Right kidney (tissue), 1 donor: ENCODE measurements around the gene LRRC36.

Experiments
- DNase-seq: peaks from one replicate; pipeline ENCODE4 v3.0.0-alpha.2; 2016

Gene LRRC36

DNA sequence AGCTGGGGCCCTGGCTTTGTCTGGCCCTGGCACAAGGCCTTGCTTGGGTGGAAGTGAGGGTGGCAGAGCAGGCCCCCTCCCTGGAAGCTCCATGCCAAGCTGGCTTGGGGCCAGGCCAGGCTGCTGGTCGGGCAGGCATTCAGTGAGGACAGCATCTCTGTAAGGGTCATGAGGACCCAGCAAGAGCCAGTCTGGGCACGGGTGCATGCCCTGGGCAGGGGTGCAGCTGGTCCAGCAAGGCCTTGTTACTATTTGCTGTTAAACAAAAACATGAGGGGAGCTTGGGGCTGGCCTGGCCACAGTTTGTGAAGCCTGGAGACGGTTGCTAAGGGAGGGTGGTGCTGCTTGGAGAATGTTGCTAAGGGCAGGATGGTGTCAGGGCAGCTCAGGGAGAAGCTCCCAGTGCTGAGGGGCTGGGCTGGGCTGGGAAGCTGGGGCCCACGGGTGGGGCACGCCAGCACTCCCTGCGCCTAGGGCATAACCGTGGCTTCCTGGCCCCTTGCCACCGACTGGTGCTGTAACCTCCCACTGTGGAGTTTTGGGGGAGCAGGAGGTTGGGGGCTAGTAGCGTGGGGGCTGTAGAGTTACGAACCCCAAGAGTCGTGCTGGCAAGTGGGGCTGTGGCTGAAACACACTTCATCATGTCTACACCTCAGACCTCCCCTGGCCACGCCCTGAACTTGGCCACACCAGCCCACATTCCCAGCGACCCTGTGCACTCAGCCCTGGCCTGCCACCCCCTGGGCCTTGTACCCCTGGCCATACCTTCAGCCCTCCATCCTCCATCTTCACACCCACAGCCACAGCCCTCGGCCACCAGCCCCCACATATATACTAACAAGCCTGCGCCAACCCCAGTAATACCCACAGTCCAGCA lies 65.0 kb downstream of the LRRC36 start:
- no peak for DNase-seq

DNA sequence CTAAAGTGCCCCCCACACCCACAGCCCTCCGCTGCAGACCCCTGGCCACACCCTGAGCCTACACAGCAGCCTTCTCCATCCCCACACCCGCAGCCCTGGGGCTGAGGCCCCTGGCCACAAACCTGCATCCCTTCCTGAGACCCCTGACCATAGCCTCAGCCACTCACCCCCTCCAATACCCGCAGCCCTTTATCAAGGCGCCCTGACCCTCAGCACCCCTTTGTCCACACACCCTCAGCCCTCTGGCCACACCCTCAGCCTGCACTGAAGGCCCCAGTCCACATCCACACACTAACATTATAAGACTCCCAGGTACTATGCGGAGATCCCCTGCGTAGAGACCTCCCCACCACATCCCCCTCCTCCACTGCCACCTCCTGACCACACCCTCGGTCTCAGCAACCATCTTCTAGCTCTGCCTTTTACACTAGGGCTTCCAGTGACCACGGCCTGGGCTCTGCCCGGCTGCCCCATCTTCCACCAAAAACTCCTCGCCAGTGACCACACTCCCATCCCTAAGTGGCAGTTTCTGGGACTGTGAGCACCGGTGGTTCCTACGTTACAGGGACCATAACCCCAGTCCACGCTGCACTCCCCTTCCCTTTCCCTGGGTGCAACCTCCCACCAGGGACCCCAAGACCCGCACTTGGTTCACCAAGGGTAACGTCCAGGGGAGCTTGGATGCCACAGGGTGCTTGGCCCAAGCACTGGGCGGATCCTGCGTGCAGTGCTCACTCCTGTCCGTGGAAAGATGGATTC lies 65.9 kb downstream of the LRRC36 start:
- DNase-seq: no peak

DNA sequence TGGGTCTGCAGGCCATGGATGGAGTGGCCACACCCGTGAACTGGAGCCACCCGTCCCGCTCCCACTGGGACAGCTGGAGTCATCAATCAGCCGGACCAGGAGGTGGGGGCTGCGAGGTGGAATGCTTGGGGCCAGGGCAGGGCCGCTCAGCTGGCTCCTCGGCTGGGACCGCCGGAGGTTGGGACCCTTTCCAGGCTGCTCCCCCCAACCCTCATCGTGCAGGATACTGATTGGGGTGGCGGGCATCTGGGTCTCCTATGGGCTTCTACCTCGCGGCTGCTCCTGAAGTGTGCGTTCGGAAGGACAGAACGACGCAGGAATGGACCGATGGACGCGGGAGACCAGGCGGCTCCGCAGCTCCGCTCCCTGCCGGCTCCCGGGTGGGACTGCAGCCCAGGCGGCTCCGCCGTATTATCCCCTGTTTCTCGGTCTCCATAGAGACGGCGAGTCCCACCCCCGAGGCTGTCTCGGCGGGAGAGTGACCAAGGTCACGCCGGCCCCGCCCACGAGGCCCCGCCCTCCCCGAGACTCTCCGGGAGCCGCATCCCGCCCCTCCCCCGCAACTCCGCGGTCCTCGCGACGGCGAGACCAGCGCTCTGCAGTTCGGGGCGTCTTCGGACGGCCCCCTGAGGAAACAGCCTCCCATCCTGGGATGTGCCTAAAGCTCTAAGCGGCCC lies 66.6 kb downstream of the LRRC36 start, which contains the start of gene TPPP3:
TPPP3 (minus strand) TSS at position 388 of the 677 bp plus-strand sequence. CDS start 2,387 bp downstream, outside the sequence.
- peak; percentile 78 for DNase-seq

DNA sequence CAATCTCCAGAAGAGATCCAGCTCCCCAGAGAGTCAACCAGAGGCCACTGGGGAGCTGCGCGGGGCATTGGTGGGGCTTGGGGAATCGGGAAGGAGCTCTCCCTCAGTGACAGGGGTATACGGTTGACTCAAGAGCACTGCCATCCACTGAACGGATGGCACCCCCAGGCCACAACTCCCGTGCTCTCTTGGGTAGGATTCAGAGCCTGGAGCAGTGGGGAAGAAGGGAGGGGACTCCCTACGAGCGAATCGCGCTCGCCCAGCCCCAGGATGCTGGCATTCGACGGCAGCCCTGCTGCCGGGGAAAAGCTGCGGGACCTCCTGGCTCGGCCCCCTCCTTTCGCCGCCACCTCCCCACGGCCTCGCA lies 67.2 kb downstream of the LRRC36 start:
- peak; percentile 77 for DNase-seq

DNA sequence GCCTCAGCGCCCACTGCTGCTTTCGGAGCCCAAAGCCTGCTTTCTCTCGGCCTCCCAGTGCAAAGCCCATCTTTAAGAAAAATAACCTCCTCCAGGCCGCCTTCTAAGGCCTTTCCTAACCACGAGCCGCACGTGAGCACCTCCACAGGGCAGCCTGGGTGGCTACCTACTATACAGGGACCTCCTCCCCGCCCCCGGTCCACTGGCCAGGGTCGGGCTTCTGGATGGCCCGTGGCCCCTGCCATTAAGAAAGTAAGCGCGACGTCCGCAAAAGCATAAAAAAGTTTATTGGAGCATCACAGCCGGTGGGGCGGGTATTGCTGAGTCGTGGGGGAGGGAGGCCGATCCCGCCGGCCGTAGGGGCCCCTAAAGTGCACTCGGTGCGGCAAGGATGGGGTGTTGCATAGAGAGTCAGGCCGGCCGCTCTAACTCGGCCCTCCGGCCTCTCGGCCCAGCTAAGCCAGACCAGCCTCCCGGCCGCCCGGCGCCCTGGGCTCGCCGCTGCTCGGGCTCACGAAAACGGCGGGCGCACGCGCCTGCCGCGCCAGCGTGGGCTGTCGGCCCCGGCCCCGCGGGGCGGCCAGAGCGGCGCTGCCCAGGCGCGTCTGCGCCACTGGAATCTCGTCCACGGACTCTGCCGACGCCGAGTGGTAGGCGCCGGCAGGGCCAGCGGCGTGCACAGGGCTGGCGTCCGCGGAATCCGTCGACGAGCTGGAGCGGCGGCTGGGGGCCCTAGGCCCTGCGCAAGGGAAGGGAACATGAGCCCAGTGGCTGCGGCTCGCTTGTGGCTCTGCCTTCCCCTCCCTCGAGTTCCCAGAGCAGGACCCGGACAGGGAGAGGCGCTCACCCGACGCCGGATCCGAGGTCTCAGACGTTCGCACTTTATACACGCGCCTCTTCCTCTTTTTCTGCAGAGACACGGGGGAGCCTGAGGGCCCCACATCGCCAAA lies 67.8 kb downstream of the LRRC36 start:
- DNase-seq: peak; percentile 71

DNA sequence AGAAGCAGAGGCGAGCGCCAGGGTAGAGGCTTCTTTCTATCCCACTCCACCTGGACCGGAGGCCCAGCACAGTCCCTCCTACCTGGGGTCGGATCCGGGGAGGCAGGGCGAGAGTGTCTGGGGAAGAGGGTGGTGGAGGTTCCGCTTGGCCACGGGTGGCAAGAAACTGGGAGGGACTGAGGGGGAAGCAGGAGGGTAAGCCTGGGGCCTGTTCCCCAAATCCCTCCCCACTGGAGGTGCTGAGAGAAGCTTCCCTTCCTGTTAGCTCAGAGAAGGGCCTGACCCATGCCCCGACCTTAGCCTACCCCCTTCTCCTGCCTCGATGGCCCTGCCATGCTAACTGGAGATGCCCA lies 68.5 kb downstream of the LRRC36 start:
- no peak for DNase-seq

DNA sequence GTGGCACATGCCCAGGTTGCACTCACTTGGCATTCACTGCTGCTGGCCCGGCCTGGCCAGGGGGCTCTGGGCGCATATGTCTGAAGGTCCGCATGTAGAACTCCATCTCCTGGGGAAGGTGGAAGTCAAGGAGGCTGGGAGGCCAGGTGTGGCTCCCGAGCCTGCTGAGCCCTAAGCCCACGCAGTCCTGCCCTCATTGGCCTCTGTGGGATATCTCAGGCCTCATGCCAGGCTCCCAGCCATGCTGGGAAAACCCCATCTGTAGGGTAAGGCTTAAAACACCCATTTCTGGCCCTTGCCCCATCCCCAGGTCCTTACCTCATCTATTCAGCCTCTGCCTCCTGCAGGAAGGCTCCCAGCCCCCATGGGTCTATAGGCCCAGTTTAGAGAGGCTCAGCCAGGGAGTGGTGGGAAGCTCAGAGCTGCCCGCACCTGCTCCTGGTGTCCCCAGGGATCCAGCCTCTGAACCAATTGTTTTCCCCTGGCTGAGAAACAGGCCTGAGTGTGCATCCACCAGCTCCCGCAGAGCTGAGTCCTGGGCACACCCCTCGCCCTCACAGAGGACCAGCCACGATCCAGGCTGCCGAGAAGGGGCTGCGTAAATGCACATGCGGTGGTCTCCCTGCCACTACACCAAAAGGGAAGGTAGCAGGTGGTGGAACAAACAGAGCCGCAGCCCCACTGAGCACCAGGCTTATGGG lies 69.0 kb downstream of the LRRC36 start:
- peak; percentile 52 for DNase-seq

DNA sequence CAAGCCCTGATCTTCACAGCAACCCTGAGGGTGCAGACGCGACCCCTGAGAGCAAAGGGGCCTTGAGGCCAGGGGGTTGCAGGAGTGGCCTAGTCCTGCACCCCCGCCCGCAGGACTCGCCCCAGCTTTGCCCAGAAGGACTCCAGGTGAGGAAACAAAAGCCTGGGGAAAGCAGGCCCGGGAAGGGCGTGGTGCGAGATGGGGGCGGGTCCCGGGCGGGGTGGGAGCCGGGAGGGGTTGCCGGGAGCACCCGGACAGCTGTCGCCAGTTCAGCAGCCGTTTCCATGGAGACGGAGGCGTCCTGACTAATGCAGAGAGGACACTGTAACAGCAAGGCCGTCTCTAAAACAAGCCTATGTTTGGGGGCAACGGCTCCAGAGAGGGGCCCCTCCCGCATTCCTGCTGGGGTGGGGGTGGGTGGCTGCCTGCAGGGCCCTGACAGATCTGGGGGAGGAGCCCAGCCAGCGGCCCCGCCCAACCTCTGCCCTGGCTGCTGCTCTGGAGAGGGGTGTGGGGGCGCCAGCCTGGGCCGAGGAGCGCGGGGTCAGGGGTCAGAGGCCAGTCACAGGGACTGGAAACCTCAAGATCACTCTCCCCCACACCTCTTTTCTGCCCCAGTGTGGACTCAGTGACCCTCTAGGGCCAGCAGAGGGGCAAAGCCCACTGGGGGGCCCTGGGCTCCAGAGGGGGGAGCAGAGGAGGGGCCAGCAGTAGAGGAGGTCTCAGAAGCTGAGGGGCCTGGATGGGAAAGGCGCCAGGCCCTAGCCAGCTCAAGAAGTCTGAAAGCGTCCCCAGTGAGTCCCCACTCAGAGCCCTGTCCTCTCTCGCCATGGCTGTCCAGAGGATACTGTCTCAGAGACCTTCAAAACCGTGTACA lies 69.8 kb downstream of the LRRC36 start:
- DNase-seq: peak; percentile 57

DNA sequence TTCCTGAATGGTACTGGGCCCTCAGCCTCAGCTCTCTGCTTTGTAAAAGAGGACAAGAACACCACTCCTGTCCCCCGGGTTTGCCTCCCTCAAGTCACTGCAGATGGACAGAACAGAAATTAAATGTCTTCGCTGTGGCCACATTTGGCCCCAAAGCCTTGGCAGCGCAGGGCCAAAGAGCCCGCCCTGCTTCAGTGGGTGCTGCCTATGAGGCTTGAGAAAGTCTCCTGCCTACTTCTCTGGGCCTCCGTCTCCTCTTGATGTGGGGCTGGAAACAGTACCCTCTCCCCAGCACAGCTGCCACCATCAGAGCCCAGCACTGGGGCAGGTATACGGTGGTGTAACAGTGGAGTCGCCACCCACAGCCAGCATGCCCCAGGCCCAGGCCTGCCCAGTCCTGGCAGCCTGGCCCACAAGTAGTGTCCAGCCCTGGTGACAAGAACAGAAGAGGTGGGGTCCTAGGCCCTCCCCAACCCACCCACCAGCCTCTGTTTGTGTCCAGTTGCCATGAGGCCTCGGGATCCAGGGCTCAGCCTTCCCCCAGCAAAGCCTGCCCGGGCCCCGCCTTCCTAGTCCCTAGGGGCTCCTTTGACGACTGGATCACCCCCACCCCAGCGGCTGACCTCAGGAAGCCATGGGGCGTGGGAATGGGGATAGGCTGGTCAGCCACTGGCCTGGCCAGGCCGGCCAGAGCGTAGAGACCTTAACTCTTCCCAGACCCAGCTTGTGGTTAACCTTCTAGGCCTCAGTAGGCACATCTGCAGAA lies 70.6 kb downstream of the LRRC36 start:
- DNase-seq: peak; percentile 30

DNA sequence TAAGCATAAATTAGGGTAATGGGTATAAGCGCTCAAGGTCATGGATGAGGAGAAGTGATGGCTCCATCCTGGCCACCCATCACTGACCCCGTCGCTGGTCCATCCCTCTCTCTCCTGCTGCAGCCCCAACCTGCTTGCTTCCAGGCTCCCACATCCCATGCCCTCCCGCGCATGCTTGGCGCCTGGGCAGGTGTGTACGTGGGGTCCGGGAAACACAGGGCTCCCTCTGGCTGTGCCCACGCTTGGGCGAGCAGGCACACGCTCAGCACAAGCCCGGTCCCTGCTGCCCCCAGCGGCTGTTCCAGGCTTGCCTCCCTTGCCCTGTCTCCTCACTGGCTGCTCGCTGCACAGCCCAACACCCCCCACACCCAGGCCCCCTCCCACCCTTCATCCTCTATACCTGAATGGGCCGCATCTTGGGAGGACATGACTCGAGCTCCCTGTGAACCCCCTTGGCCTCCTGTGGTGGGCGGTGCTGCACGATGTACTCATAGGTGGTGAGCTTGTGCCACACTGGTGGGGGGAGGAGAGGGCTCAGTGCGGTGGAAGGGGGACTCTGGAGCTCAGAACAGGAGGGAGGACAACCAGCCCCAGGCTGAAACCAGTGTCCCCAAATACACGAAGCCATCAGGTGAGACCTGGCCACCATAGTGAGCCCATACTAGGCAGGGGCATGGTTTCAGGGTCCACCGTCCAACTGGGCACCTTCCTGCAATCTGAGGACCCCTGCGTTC lies 71.4 kb downstream of the LRRC36 start:
- DNase-seq: peak; percentile 51

DNA sequence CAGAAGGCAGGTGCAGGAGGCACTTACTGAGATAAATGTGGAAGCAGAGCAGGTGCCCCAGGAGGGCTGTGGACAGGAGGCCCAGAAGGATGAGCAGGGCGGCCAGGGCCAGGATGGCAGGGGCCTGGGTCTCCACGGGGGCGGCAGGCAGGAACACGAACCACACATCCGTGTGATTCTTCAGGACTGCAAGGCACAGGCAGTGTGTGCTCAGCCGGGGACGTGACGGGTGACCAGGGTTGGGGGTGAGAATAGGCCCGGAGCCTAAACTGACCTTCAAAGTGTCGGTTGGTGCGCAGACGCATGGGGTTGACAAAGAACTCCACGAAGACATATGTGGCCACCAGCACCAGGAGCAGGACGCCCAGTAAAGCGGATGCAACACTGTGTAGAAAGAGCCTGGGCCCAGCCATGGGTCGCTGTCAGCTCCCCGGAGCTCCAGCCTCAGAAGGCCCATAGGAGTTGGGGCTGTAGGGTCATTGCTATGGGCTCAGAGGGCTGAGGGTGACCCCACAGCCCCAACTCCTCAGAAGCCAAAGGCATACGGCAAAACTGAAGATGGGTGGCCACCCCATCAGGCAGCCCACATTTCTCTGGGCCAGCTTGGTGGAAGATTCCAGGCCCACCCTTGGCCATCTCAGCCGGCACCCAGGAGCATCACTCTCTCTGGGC lies 72.1 kb downstream of the LRRC36 start:
- no peak for DNase-seq

DNA sequence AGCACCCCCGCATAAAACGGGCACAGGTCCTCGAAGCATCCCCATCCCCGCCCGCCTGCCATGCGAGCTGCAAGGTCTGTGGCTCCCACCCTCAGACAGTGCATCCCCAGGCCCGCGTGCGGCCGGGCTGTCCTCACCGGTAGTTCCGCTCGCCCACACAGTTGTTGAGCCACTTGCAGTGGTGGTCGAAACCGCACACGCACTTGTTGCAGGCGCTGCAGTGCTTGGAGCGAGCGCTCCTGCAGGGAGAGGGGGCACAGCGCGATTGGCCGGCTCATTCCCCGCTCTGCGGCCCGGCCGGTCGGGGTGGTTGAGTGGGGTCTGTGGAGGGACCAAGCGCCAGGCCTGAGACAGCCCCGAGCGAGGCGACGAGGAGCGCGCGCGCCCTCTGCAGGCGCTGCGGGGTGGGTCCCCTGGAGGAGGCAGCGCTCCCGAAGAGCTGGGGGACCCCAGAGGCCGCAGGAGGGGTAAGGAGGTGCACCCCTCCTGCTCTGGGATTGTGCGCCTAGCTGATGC lies 72.7 kb downstream of the LRRC36 start:
- peak; percentile 85 for DNase-seq

DNA sequence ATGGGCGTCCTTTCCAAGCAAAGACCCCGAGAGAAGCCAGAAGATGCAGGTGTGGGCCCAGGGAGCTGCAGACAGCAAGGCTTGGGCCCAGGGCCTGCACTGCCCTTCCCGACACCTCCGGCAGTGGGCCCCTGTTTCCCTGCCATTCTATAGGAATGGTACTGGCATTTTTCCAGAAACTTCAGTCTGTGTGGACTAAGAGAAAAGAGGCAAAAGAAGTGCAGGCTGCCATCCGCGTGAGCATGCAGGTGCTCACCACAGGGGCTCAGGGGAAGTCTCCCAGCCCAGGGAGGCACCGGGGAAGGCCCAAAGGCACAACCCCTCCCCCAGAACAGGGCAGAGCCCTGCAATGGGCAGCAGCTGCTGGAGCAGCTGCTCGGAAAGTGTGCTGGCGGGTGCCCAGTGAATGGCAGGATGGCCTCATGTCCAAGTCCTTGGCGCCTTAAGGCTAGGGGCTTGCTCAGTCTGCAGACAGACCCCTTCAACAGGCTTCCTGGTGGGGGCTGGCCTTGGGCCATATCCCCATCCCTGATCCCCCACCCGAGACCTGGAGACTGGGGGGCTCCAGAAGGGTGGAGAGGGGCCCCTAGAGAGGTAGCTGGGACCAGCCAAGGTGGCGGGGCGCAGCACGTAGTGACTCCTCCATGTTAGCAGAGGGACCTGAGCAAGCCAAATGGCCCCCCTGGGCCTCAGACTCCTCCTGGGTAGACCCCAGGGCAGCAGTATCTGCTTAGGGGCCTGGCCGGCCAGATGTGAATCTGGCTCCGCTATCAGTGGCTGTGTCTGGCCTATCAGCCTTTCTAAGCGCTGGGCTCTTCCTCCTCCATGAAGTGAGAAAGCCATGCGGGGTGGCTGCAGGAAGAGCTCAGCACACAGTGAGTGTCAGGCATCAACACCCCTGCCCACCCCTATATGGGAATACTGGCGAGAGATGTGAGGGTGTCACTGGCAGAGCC lies 73.4 kb downstream of the LRRC36 start:
- DNase-seq: no peak

DNA sequence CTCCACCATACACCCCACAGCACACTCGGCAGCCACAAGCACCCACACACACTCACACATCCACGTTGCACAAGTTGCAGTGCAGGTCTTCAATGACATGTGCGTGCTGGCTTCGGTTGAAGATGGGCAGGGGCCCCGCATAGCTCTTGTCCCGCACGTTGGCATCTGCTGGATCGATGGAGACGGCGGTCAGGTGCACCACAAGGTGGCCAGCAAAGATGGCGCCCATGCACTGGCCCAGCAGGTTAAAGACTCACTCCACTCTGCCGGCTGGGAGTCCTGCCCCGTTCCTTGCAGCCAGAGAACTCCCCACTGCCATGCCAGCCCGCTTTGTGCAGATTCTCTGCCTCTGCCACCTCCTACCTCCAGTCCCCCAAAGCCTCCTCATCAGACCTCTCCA lies 74.3 kb downstream of the LRRC36 start:
- no peak for DNase-seq

DNA sequence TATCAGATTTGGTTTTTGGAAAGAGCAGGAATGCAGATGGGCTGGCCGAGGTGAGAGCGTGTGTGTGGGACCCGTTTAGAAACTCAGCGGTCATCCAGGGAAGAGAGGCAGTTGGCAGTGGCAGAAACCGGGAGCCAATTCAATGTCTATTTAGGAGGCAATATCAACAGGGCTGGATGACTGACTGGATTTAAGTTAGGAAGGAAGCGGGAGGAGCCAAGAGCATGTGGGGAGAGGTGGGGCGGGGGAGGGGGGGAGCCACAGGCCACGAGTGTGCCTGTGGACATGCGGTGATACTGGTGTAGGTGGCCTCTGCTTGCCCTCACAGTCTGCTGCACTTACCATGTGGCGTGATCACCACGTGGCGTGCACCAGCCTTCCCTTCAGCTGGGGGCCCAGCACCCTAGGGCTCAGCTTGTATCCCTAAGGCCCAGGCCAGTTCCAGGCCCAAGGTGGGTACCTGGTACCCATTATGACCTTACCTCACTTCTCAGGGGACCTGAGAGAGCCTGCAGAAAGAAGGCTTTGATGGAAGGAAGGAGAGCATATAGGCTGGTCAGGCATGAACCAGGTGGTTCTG lies 77.5 kb downstream of the LRRC36 start:
- no peak for DNase-seq

DNA sequence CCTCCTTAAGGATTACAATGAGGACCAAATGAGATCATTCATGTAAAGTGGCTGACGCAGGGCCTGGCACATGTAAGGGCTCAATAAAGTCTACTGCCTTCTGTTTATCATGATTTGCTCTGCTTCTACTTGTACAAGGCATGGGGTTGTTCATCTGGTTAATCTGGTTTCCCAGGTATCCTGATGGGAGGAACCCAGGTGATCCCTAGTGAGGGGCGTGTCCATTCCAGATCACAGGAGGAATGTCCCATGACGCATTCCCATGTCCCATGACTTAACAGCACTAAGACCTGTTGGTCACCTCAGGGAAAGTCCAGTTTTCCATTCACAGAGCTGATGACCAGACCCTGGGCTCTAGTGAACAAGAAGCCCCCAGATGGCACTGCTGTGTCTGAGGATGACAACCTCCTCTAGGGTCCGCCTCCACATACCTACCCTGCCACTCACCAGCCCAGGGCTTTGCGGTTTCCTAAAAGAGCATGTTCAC lies 78.2 kb downstream of the LRRC36 start:
- DNase-seq: no peak
